ENCODE measurements around the gene SAMD10.

The SAMD10 gene

GRCh38 chr20:63945921-63946920, 33.2 kb downstream of the SAMD10 start:
- Histone ChIP-seq H3K9me3 (ENCODE audit: insufficient read depth, low read depth, low read length) (no peaks in the 10 kb centered on the region), H3K9me2 (replicated peaks; ENCODE audit: low read depth, low read length) (no peaks in the 10 kb centered on the region), H2AFZ (ENCODE audit: low read length) (no peak overlapping the region), H3F3A (ENCODE audit: low read depth) (peaks cover 14% of the 10 kb centered on the region), H3K4me2 (ENCODE audit: low read depth, low read length, poor library complexity, severe bottlenecking) (no peak overlapping the region), H3K79me2 (ENCODE audit: insufficient read depth, low read length) (peaks cover 49% of the 10 kb centered on the region), H3K36me3 (ENCODE audit: insufficient read depth, low read length) (peaks cover 44% of the 10 kb centered on the region; the same call in 1 of the 2 replicates), H3K27me3 (ENCODE audit: insufficient read depth, low read length, poor library complexity, severe bottlenecking) (no peaks in the 10 kb centered on the region), H3K9ac (ENCODE audit: low read depth, low read length, poor library complexity, severe bottlenecking) (no peak overlapping the region), H3K4me1 (ENCODE audit: insufficient read depth, low read length, poor library complexity, severe bottlenecking) (peaks cover 11% of the 10 kb centered on the region), H3K4me3 (ENCODE audit: low read length, poor library complexity, severe bottlenecking) (no peak overlapping the region), H4K20me1 (ENCODE audit: insufficient read depth, low read length, poor library complexity, severe bottlenecking) (peaks cover 58% of the 10 kb centered on the region)
- TF ChIP-seq CTCF (conservative IDR thresholded peaks at IDR 0.05; ENCODE audit: low read length) (no peak), EZH2phosphoT487 (IDR thresholded peaks at IDR 0.05; ENCODE audit: borderline replicate concordance) (no peak)

GRCh38 chr20:63945031-63945658, 34.3 kb downstream of the SAMD10 start:
- Histone ChIP-seq H3K9me3 (ENCODE audit: insufficient read depth, low read depth, low read length) (no peaks in the 10 kb centered on the region), H3F3A (ENCODE audit: low read depth) (peaks cover 14% of the 10 kb centered on the region), H2AFZ (ENCODE audit: low read length) (no peak overlapping the region), H3K79me2 (ENCODE audit: insufficient read depth, low read length) (peaks cover 38% of the 10 kb centered on the region), H3K9ac (ENCODE audit: low read depth, low read length, poor library complexity, severe bottlenecking) (no peak overlapping the region), H3K36me3 (ENCODE audit: insufficient read depth, low read length) (peaks cover 54% of the 10 kb centered on the region; the same call in 1 of the 2 replicates), H3K27me3 (ENCODE audit: insufficient read depth, low read length, poor library complexity, severe bottlenecking) (no peaks in the 10 kb centered on the region), H3K4me3 (ENCODE audit: low read length, poor library complexity, severe bottlenecking) (no peak overlapping the region), H3K4me2 (ENCODE audit: low read depth, low read length, poor library complexity, severe bottlenecking) (no peak overlapping the region), H3K4me1 (ENCODE audit: insufficient read depth, low read length, poor library complexity, severe bottlenecking) (peaks cover 9% of the 10 kb centered on the region), H3K9me2 (replicated peaks; ENCODE audit: low read depth, low read length) (no peaks in the 10 kb centered on the region), H4K20me1 (ENCODE audit: insufficient read depth, low read length, poor library complexity, severe bottlenecking) (peaks cover 49% of the 10 kb centered on the region)
- TF ChIP-seq EZH2phosphoT487 (IDR thresholded peaks at IDR 0.05; ENCODE audit: borderline replicate concordance), result no peak
- TF ChIP-seq CTCF (conservative IDR thresholded peaks at IDR 0.05; ENCODE audit: low read length), result no peak

- H3K36me3 ChIP-seq (ENCODE audit: insufficient read depth, low read length), result peaks cover 59% of the 10 kb centered on the region; the same call in 1 of the 2 replicates
- no peak overlapping the region for H2AFZ ChIP-seq (ENCODE audit: low read length)
- no peak overlapping the region for H3K4me2 ChIP-seq (ENCODE audit: low read depth, low read length, poor library complexity, severe bottlenecking)
- no peaks in the 10 kb centered on the region for H3K9me3 ChIP-seq (ENCODE audit: insufficient read depth, low read depth, low read length)
- peaks cover 10% of the 10 kb centered on the region for H3F3A ChIP-seq (ENCODE audit: low read depth)
- peaks cover 30% of the 10 kb centered on the region for H3K79me2 ChIP-seq (ENCODE audit: insufficient read depth, low read length)
- peaks cover 7% of the 10 kb centered on the region for H3K4me1 ChIP-seq (ENCODE audit: insufficient read depth, low read length, poor library complexity, severe bottlenecking)
- no peaks in the 10 kb centered on the region for H3K27me3 ChIP-seq (ENCODE audit: insufficient read depth, low read length, poor library complexity, severe bottlenecking)
- TF ChIP-seq CTCF (conservative IDR thresholded peaks at IDR 0.05; ENCODE audit: low read length), result no peak
- no peak for TF ChIP-seq EZH2phosphoT487 (IDR thresholded peaks at IDR 0.05; ENCODE audit: borderline replicate concordance)
- no peak overlapping the region for H3K9ac ChIP-seq (ENCODE audit: low read depth, low read length, poor library complexity, severe bottlenecking)
- H4K20me1 ChIP-seq (ENCODE audit: insufficient read depth, low read length, poor library complexity, severe bottlenecking), result peaks cover 41% of the 10 kb centered on the region
- H3K4me3 ChIP-seq (ENCODE audit: low read length, poor library complexity, severe bottlenecking), result no peak overlapping the region
- no peaks in the 10 kb centered on the region for H3K9me2 ChIP-seq (replicated peaks; ENCODE audit: low read depth, low read length)
Observed at GRCh38 chr20:63944078-63944941, 35.1 kb downstream of the SAMD10 start.

Measured in Loucy (cell line).